ENCODE results near the gene CTIF.

Gene CTIF

DNA sequence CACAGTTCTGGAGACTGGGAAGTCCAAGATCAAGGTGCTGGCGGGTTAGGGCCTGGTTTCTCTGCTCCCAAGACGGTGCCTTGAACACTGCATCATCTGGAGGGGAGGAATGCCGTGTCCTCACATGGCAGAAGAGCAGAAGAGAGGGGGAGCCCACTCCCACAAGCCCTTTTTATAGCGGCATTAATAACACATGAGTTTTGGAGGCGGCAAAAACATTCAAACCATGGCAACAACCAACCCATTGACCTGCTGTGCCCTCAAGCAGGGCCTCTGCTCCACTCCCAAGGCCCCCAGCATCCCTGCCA, 349.9 kb downstream of the CTIF start:
- FAIRE-seq (no peak), DNase-seq (ENCODE audit: insufficient read length, low spot score) (no peak)
- TF ChIP-seq, protein P1, sequence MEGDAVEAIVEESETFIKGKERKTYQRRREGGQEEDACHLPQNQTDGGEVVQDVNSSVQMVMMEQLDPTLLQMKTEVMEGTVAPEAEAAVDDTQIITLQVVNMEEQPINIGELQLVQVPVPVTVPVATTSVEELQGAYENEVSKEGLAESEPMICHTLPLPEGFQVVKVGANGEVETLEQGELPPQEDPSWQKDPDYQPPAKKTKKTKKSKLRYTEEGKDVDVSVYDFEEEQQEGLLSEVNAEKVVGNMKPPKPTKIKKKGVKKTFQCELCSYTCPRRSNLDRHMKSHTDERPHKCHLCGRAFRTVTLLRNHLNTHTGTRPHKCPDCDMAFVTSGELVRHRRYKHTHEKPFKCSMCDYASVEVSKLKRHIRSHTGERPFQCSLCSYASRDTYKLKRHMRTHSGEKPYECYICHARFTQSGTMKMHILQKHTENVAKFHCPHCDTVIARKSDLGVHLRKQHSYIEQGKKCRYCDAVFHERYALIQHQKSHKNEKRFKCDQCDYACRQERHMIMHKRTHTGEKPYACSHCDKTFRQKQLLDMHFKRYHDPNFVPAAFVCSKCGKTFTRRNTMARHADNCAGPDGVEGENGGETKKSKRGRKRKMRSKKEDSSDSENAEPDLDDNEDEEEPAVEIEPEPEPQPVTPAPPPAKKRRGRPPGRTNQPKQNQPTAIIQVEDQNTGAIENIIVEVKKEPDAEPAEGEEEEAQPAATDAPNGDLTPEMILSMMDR (IDR thresholded peaks at IDR 0.05; ENCODE audit: insufficient read depth, missing control alignments), result no peak

DNA sequence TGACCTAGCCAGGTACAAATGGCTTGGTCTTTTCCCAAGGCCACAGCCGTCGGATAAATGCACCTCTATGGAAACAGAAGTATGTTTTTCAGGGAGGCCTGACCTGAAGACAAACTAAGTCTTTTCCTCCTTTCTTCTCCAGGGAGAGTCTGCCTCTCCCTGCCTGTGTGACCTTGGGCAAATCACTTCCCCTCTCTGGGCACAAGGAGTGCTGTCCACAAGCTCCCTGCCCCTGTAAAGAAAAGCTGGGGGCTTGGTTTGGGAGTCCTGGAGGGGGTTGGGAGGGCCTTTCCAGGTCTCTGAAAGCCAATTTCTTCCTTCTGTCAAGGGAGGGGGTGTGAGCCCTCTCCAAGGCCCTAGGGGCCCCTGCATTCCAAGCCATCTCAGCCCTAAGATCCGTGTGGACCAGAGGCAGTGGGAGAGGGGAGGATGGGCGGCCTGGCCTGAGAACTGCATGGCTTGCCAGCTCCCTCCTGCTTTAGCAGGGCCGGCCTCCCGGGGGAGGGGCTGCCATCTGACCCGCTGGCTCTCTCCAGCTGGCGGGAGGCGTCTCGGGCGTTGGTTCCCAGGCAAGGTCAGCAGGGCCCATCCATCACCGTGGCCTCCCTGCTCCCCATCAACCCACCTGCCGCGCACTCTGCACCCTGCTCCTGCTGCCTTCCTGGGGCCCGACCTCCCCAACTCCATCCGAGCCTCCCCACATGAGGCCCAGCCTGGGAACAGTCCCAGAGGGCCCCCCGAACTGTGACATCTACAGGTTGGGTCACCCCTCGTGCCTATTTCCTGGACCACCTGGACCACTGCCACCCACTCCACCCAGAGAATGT, 350.5 kb downstream of the CTIF start:
- TF ChIP-seq, protein P1 (IDR thresholded peaks at IDR 0.05; ENCODE audit: insufficient read depth, missing control alignments), result no peak
- DNase-seq (ENCODE audit: insufficient read length, low spot score), result no peak
- no peak for FAIRE-seq

DNA sequence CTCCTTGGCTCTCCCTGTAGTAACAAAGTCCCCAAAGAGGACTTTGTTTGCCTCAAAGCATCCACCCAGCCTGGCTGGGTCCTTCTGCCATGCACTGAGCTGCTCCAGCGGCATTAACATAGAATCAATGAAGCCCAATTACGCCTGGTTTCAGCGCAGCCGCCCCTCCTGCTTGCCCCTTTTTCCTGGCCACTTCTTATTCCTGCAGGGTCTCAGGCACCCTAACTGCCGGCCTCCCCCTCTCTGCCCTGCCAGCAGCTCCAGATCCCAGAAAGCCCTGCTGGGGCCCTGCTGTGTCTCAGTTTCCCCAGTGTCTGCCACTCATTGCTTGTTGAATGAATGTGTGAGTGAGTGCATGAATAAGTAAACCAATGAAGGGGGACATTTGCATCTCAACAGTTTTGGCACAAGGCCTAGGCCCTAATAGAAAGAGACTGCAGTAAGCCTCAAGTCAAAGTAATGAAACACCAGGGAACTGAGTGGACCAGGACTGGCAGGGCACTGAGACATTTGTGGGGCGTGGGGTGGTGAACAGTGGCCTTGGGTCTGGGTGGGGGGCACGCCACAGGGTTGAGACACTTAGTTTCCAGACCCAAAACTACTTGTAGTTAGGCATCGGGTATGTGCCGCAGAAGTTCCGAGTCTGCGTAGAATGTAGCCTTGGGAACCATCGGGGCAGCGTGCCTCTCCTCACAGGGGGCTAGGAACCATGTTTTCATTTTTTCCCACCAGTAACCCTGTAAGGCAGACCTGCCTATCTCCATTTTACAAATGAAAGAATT, 351.3 kb downstream of the CTIF start:
- DNase-seq (ENCODE audit: insufficient read length, low spot score) (no peak), FAIRE-seq (no peak)
- TF ChIP-seq, protein P1 (IDR thresholded peaks at IDR 0.05; ENCODE audit: insufficient read depth, missing control alignments), result no peak

DNA sequence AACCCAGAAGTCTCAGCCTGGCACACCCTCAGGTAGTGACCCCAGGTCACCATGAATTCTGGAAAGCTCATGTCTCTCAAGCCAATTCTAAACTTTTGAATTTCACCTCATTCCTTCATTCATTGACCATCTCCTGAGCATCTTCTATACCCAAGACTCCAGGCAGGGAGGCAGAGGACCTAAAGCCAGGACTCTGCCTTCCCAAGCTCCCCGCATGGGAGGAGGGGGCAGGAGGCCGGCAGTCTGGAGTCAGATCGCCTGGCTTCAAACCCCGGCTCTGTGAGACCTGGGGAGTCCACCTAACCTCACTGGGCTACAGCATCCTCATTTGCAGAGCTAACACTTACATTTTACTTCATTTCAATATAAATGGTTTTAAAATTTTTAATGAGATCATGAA, 352.9 kb downstream of the CTIF start:
- FAIRE-seq (no peak), DNase-seq (ENCODE audit: insufficient read length, low spot score) (no peak)
- TF ChIP-seq, protein P1 (IDR thresholded peaks at IDR 0.05; ENCODE audit: insufficient read depth, missing control alignments), result no peak

DNA sequence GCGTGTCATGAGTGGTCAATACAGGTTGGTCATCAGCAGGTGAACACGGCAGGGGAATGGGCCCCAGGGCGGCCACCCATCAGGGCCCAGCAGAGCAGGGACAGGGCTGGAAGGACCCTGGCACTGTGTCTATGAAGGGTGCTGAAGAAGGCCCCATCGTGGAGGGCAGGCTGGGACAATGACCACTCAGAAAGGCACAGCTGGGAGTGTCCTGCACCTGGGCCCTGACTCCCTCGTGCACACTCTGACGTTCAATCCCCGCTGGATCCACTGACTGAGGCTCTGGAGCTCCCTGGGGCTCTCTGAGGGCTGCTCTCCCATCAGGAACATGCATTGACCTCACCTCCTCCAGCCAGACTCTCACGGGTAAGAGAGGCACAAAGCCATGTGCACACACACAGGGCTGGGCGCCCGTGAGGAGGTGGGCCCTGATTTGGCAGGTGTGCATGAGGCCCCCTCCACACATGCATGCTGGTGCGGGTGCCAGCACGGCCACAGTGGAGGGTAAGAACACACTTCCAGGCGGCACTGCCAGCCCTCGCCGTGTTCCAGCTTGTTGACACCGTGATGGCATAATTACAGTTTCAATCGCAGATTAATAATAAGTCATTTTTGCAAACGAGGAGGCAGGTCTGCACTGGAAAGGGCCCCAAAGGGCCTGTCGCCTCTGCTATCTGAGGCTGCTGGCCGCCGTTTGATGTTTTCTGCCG, 353.5 kb downstream of the CTIF start:
- no peak for FAIRE-seq

DNA sequence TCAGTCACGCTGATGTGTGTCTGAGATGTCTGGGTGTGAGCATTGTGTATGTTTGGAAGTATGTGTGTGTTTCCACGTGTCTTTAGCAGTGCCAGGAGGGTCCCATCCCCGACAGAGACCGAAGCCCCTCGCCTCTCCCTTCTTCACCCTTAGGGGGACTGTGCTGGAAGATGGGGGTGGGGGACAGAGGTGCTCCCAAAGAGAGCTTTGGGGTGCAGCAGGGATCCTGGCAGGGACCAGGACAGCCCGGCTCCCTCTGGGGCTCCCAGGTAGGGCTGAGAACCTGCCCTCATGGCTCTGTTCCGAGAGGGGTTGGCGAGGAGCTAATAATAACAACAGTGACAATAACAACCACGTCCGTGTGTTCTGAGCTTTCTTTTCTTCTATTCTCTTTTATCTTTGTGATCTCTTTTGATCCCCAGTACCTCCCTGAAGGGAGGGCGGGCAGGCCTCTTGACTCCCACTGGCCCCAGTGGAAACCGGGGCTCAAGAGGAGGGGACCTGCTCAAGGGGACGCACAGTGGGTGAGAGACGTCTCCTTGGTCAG, 354.3 kb downstream of the CTIF start:
- TF ChIP-seq, protein P1 (IDR thresholded peaks at IDR 0.05; ENCODE audit: insufficient read depth, missing control alignments), result no peak
- no peak for DNase-seq (ENCODE audit: insufficient read length, low spot score)
- FAIRE-seq, result no peak

More for the DNA sequence above, 353.5 kb downstream of the CTIF start:
- no peak for DNase-seq (ENCODE audit: insufficient read length, low spot score)
- TF ChIP-seq, protein P1 (IDR thresholded peaks at IDR 0.05; ENCODE audit: insufficient read depth, missing control alignments), result no peak
